CD14-positive monocyte (primary cell): ENCODE results near the gene CNTNAP5. TPM values are rescaled to one million over a fixed set of nuclear protein-coding genes. Genes with fewer than 3 reads are reported as not detected.

ENCODE experiments used
- DNase-seq, 3 donors: peaks; one replicate each; pipeline ENCODE4 v3.0.0-alpha.2; 2011 to 2022
- H2AFZ ChIP-seq: 2 replicates; pipeline ENCODE4 v1.6.0; 2012; ENCODE audit warnings: mild to moderate bottlenecking, low read depth, low read length, inconsistent platforms; ENCODE audit not compliant: insufficient read depth, poor library complexity, severe bottlenecking
- H3K27ac ChIP-seq, 2 donors: 1 replicate in 1 of 2; 2 replicates in 1 of 2; pipeline ENCODE4 v1.5.1; 2012 to 2013; ENCODE audit warnings: low read length in 2 of 2, control low read depth in 1 of 2, inconsistent platforms in 1 of 2, low read depth in 1 of 2, mild to moderate bottlenecking in 1 of 2
- H3K27me3 ChIP-seq, 2 donors: one replicate each; pipeline versions ENCODE4 v1.6.0 to v1.6.1; 2011 to 2013; ENCODE audit warnings: low read length in 2 of 2; ENCODE audit not compliant: control insufficient read depth in 2 of 2, insufficient read depth in 2 of 2
- H3K36me3 ChIP-seq, 2 donors: replicated peaks in 1 of 2; 1 replicate in 1 of 2; 2 replicates in 1 of 2; pipeline versions ENCODE4 v1.5.1 to v1.6.1; 2012 to 2013; ENCODE audit warnings: low read length in 2 of 2, control low read depth in 1 of 2, inconsistent platforms in 1 of 2, mild to moderate bottlenecking in 1 of 2; ENCODE audit not compliant: insufficient read depth in 2 of 2, control insufficient read depth in 1 of 2
- H3K4me1 ChIP-seq, 2 donors: 1 replicate in 1 of 2; 2 replicates in 1 of 2; pipeline versions ENCODE4 v1.5.1 to v1.6.1; 2012 to 2013; ENCODE audit warnings: low read length in 2 of 2, control low read depth in 1 of 2, inconsistent platforms in 1 of 2, mild to moderate bottlenecking in 1 of 2, moderate library complexity in 1 of 2; ENCODE audit not compliant: insufficient read depth in 2 of 2, control insufficient read depth in 1 of 2
- H3K4me2 ChIP-seq: replicated peaks from 2 replicates; pipeline ENCODE3; 2012; ENCODE audit warnings: low read length, moderate library complexity, mild to moderate bottlenecking; ENCODE audit not compliant: poor library complexity, severe bottlenecking; ENCODE audit errors: extremely low read depth
- H3K4me3 ChIP-seq, 3 experiments: fragments of 200-600 bp in 1 of 3; sonication (generic) in 1 of 3; replicated peaks in 1 of 3; 1 replicate in 2 of 3; 2 replicates in 1 of 3; pipeline ENCODE4 v1.5.1; 2011 to 2013; ENCODE audit warnings: low read length in 3 of 3, mild to moderate bottlenecking in 3 of 3, control low read depth in 2 of 3, low read depth in 2 of 3, inconsistent platforms in 1 of 3, moderate library complexity in 1 of 3
- H3K79me2 ChIP-seq: 2 replicates; pipeline ENCODE4 v1.6.0; 2012; ENCODE audit warnings: mild to moderate bottlenecking, control low read depth, inconsistent platforms, low read length, moderate library complexity; ENCODE audit not compliant: insufficient read depth
- H3K9ac ChIP-seq: 2 replicates; pipeline ENCODE4 v1.6.0; 2017; ENCODE audit warnings: low read length, mild to moderate bottlenecking; ENCODE audit not compliant: insufficient read depth, poor library complexity, severe bottlenecking
- H3K9me3 ChIP-seq, 2 donors: replicated peaks in 1 of 2; 1 replicate in 1 of 2; 2 replicates in 1 of 2; pipeline versions ENCODE4 v1.5.1 to v1.6.1; 2012 to 2013; ENCODE audit warnings: low read length in 2 of 2, control low read depth in 1 of 2; ENCODE audit not compliant: control insufficient read depth in 1 of 2, insufficient read depth in 1 of 2
- H4K20me1 ChIP-seq: 2 replicates; pipeline ENCODE4 v1.6.0; 2012; ENCODE audit warnings: mild to moderate bottlenecking, low read length, control low read depth, moderate library complexity; ENCODE audit not compliant: insufficient read depth
- H3K27ac Mint-ChIP-seq, 7 donors: one replicate each; pipeline ENCODE4 v1.8.0; 2020; ENCODE audit warnings: mild to moderate bottlenecking in 7 of 7, mixed read lengths in 7 of 7, moderate library complexity in 6 of 7, inconsistent platforms in 2 of 7
- H3K27me3 Mint-ChIP-seq, 3 donors: one replicate each; pipeline ENCODE4 v1.8.0; 2021 to 2022; ENCODE audit warnings: low read depth in 3 of 3, mild to moderate bottlenecking in 3 of 3, mixed read lengths in 3 of 3, moderate library complexity in 3 of 3, inconsistent platforms in 1 of 3
- H3K36me3 Mint-ChIP-seq, 2 donors: one replicate each; pipeline ENCODE4 v1.8.0; 2020; ENCODE audit warnings: mixed read lengths in 2 of 2, inconsistent platforms in 1 of 2, mild to moderate bottlenecking in 1 of 2
- H3K4me1 Mint-ChIP-seq: one replicate; pipeline ENCODE4 v1.8.0; 2020; ENCODE audit warnings: mild to moderate bottlenecking, mixed read lengths
- H3K4me3 Mint-ChIP-seq, 2 donors: one replicate each; pipeline ENCODE4 v1.8.0; 2020; ENCODE audit warnings: mild to moderate bottlenecking in 2 of 2, mixed read lengths in 2 of 2, moderate library complexity in 1 of 2
- H3K9me3 Mint-ChIP-seq, 7 donors: one replicate each; pipeline ENCODE4 v1.8.0; 2020 to 2022; ENCODE audit warnings: mixed read lengths in 7 of 7, mild to moderate bottlenecking in 6 of 7, moderate library complexity in 6 of 7, inconsistent platforms in 2 of 7
- CTCF ChIP-seq: fragments of 200-600 bp; IDR thresholded peaks from one replicate; pipeline ENCODE4 v1.8.0; 2022; ENCODE audit warnings: antibody characterized with exemption, mild to moderate bottlenecking
- WGBS: methylation state at CpG from one replicate; pipeline ENCODE4 v1.1.5; 2013; ENCODE audit warnings: missing lambda C conversion rate; ENCODE audit not compliant: insufficient coverage; 5-methylcytosine and 5-hydroxymethylcytosine counted together
- intact Hi-C, 2 donors: fragments of 100-400 bp; cut with micrococcal nuclease; formaldehyde crosslinking; loops; one replicate each; pipeline versions ENCODE4 v1.15.0 to v1.15.1; 2023
- polyA plus RNA-seq, 3 donors: library from polyadenylated mRNA; depleted of rRNA in 1 of 3; unstranded in 2 of 3; stranded (reverse) in 1 of 3; fragments of 300-500 nt in 2 of 3; fragments of >200 nt in 1 of 3; fragmentation: Illumina TruSeq in 2 of 3; gene quantifications; 1 replicate in 2 of 3; 2 replicates in 1 of 3; pipeline ENCODE4 v1.2.3, GENCODE V29; 2012 to 2021

Gene CNTNAP5
- polyA plus RNA-seq, 3 donors = not detected

DNA sequence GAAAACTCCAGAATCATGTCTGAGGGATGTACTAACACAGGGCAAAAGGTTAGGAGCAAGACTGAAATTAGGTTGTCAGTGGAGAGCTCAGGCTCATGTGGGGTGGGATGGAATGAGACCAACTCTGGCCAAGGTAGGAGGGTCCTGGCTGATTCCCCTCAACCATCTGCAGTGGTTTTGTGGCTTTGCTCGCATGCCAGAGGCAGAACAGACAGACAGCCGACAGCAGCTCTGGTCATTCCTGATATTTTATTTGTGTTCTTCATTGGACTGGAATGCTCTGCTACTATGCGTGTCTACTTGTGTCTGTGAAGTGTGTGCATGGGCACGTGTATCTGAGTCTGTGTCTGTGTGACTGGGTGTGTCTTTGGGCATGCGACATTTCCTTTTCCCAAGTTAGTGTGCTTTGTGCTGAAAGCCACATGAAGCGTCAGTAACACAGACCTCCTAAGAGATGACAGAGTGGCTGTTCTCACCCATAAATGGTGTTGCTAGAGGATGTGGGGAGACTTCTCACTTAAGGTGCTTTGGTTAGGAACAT is 239.5 kb downstream of the CNTNAP5 start:
- Mint-ChIP-seq H3K4me1 (no peaks in the 10 kb centered on the region), H3K36me3 (no peaks in the 10 kb centered on the region), H3K27ac (no peak overlapping the region), H3K27me3 (no peaks in the 10 kb centered on the region), H3K4me3 (no peak overlapping the region), H3K9me3 (peaks cover 0 to 19% (median 11%) of the 10 kb centered on the region in 7 donors)
- peaks cover 4 to 21% of the 10 kb centered on the region in 2 donors for H3K9me3 ChIP-seq
- no peaks in the 10 kb centered on the region for H3K4me1 ChIP-seq
- no peak overlapping the region for H3K9ac ChIP-seq
- no peak for DNase-seq
- no peaks in the 10 kb centered on the region for H3K27me3 ChIP-seq
- TF ChIP-seq CTCF = no peak
- H2AFZ ChIP-seq = no peak overlapping the region
- intact Hi-C loops = no loop called here
- H3K4me3 ChIP-seq = no peak overlapping the region
- no peak overlapping the region for H3K27ac ChIP-seq
- H3K36me3 ChIP-seq = no peaks in the 10 kb centered on the region
- H4K20me1 ChIP-seq = no peaks in the 10 kb centered on the region
- H3K4me2 ChIP-seq = no peak overlapping the region
- 84% methylated on average over 5 of the region's 6 CpGs for WGBS
- no peaks in the 10 kb centered on the region for H3K79me2 ChIP-seq

GRCh38 chr2:124267794-124268193 is 242.7 kb downstream of the CNTNAP5 start:
- H3K79me2 ChIP-seq = no peaks in the 10 kb centered on the region
- peaks cover 4 to 27% of the 10 kb centered on the region in 2 donors for H3K9me3 ChIP-seq
- H4K20me1 ChIP-seq = no peaks in the 10 kb centered on the region
- H3K27ac Mint-ChIP-seq = no peak overlapping the region
- no peaks in the 10 kb centered on the region for H3K36me3 ChIP-seq
- H3K4me1 ChIP-seq = no peaks in the 10 kb centered on the region
- H3K4me2 ChIP-seq = no peak overlapping the region
- H3K9me3 Mint-ChIP-seq = peaks cover 0 to 22% (median 10%) of the 10 kb centered on the region in 7 donors
- intact Hi-C loops = no loop called here
- peaks cover 0 to 2% (median 0%) of the 10 kb centered on the region in 3 donors for H3K27me3 Mint-ChIP-seq
- no peak overlapping the region for H3K4me3 ChIP-seq
- H3K4me1 Mint-ChIP-seq = no peaks in the 10 kb centered on the region
- H3K36me3 Mint-ChIP-seq = no peaks in the 10 kb centered on the region
- DNase-seq = no peak
- WGBS = 87% methylated on average over 3 of the region's 5 CpGs
- no peak overlapping the region for H3K27ac ChIP-seq
- no peaks in the 10 kb centered on the region for H3K27me3 ChIP-seq
- no peak for TF ChIP-seq CTCF
- no peak overlapping the region for H3K4me3 Mint-ChIP-seq
- H2AFZ ChIP-seq = no peak overlapping the region
- H3K9ac ChIP-seq = no peak overlapping the region
